NCI-H1105 treated with DMSO at 0.1 percent for 48 hours (cell line): ENCODE data around the gene SCN3A.

Experiments used
- DNase-seq: peaks from one replicate; lab custom pipeline; 2025; lab: John Stamatoyannopoulos, UW

The SCN3A gene

DNA sequence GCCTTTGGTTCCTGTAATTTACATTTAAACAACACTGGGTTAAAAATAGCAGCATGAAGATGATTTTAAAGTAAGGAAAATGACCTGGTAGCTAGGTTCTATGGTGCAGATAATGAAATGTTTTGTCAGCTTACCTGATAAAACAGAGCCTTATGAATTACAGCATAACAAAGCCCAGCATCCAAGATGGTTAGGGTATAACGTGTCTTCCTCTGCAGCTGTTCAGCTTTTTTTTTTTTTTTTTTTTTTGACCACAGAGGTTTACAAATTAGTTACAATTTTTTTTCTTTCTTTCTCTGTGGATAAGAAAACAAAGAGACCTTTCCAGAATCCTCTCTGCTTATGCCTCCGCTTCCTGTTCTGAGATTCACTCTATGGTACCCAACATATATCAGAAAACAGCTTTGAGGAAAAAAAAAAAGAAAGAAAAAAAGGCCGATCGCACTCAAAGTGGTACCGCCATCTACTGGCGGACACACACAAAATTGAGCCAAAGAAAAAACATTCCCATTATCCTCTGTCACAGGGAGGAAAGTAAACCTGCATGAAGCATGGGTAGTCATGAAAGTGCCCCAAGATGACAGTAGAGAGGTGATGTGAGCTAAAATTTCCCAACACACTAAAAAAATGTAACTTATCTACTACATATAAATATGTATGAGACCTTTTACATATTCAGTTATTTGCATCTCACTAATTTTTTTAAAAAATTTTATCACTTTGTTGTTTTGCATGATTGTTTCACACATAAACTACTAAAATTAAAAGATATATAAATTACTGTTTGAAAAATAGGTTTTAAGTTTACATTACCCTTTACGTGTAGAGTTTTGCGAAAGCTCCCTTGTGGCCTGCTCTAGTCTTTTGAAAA lies at the start of gene SCN3A:
TSS of gene SCN3A (minus strand) at position 362 of the 871 bp plus-strand sequence. CDS start 27,656 bp downstream, outside the sequence.
- DNase-seq = peak; percentile 85

DNA sequence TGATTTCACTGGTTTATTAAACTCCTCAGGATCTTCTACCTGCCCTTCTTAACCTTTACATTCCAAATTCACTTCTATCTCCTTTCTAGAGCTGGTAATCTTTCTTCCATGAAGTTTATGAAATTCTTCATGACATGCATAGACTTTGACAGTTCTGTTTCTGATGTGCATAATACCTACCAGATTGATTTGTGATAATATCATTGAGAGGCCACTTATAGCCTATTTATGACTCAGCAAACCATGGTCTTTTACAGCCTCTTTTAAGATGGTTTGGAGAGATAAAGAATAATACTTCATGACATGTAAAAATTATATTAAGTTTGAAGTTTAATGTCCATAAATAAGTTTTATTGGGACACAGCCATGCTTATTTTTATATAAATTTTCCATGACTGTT lies 49.3 kb upstream of the SCN3A start:
- DNase-seq = no peak

- peak; percentile 64 for DNase-seq
Measured at GRCh38 chr2:165251366-165251765, 47.5 kb upstream of the SCN3A start.

DNA sequence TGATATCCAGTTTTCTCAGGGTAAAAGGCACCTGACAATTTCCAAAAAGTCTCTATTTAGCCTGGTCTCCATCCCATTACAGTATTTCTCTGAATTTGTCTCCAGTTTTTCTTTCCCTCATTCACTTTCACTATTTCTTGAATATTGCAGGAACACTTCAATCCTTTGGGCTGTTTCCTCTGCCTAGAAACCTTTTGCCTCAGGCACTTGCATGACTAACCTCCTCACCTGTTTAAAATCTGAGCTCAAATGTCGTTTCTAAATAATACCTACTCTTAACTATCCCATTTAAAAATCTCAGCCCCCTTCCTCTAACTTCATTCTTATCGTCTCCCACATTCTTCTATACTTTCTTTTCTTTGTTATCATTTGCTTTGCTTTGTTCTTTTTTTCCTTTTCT lies 44.4 kb upstream of the SCN3A start:
- no peak for DNase-seq

- no peak for DNase-seq
Measured at GRCh38 chr2:165245081-165245793, 41.4 kb upstream of the SCN3A start.

DNA sequence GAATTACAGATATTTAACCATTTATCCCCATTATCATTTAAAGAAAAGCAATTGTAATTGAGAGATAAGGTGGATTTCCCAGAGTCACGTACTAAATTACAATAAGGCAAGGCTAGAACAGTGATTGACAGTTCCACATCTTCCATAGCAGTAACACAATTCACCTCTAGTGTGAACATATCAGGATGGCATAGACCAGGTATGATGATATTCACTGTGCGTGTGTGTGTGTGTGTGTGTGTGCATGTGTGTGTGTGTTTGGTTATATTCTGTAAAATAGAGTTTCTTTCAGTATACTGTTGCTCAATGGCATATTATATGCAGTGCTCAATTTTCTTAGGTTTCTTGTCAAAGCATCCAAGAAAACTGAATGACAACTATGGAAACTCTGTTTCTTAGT lies 37.1 kb upstream of the SCN3A start:
- no peak for DNase-seq

- peak; percentile 48 for DNase-seq
Measured at GRCh38 chr2:165239856-165240515, 36.1 kb upstream of the SCN3A start.

DNA sequence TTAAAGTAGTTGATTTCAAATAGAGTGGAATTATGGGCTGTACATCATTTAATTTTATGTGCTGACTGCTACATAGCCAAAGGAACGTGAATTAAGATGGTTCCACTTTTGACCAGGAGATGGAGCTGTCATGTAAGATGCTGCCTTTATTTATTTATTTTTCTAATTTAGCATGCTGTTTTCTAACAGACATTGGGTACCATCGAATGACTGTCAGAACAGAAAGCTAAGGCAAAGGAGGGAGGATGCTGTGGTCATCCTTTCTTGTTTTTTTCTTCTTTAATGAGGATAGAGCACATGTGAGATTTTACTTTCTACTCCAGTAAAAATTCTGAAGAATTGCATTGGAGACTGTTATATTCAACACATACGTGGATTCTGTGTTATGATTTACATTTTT lies 35.4 kb upstream of the SCN3A start, which contains the start of gene SCN2A:
TSS of gene SCN2A (plus strand) at position 185 of the 400 bp plus-strand sequence. CDS start 56,410 bp downstream, outside the sequence.
- DNase-seq = peak; percentile 86

- no peak for DNase-seq
Measured at GRCh38 chr2:165238295-165238694, 34.4 kb upstream of the SCN3A start.

DNA sequence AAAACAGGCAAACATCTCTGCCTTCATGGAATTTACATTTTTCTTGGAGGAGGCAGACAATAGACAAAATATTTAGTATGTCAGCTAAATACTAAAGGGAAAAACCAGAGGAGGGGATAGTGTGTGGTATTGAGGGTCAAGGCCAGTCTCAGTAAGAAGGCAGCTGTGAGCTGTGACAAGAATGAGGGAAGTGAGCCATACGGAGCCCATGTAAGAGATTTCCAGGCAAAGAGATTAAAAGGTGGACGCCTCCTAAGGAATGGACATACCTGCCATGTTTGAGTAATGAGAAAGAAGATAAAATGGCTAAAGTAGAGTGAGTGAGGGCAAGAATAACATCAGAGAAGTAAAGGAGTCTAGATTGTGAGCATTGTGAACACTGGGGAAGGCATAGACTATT lies 33.2 kb upstream of the SCN3A start:
- DNase-seq = no peak

GRCh38 chr2:165227571-165227970 lies 23.7 kb upstream of the SCN3A start:
- DNase-seq = no peak

GRCh38 chr2:165224941-165225340 lies 21.1 kb upstream of the SCN3A start:
- no peak for DNase-seq

DNA sequence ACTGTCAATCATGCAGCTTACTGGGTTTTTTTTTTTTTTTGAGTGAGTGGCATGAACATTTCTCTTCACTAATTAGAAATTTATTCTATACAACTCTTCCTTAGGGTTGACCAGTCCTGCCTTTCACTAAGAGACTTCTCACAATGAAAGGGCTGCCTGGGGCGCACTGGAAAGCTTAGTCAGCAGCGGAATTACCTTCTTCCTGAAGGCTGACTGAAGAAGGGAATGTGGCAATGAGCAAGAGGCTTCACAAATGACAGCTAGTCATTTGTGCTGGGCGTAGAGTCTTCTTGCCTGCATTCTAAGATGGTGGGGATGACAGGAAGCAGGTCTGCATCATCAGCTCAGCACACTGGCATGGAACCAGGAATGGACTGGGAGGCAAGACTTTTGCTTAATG lies 15.6 kb upstream of the SCN3A start:
- no peak for DNase-seq

GRCh38 chr2:165214093-165214492 lies 10.2 kb upstream of the SCN3A start:
- peak; percentile 20 for DNase-seq

DNA sequence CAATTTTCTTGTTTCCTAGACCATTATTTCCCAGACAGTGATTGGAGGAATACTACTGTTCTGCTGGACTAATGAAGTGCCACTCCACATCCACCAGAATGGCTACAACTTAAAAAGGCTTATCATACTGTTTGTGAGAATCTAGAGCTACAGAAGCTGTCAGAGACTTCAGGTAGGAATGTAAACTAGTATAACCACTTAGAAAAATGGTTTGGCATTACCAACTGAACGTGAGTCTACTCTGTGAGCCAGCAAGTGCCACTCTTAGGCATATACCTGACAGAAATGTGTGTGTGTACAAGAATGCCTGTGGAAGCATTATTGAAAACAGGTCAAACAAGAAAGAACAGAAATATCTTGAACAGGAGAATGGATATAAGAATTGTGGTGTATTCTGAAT lies 4.2 kb upstream of the SCN3A start:
- no peak for DNase-seq

DNA sequence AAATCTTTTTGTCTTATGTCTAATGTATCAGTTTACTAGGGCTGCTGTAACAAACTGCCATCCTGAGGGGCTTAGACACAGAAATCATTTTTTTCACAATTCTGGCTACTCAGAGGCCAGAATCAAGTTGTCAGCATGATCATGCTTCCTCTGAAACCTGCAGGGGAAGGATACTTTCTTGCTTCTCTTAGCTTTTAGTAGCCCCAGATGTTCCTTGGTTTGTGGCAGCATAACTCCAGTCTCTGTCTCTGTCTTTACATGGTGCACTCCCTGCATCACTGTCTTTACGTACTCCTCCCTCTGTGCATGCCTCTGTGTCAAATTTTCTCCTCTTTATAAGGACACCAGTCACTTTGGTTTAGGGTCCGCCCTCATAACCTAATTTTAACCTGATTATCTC lies 2.0 kb upstream of the SCN3A start:
- no peak for DNase-seq

- DNase-seq = peak; percentile 30
Measured at GRCh38 chr2:165202239-165202638, 1.6 kb downstream of the SCN3A start.

GRCh38 chr2:165198181-165198580 lies 5.7 kb downstream of the SCN3A start:
- DNase-seq = no peak

DNA sequence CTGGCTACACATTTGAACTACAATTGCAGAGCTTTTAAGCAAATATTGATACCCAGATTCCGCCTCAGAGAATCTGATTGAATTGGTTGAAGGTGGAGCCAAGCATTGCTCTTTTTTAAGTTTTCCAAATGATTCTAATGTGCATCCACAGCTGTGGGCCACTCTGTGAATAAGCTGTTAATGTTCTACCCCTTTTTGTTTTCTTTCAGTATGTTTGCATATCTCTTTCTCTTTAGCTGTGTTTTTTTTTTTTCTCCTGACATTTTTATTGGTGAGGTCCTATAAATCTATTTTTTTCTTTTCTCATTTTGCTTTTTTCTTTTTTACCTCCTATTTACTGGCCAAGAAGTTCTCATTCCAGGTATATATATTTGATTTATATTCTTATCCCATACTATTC lies 6.5 kb downstream of the SCN3A start:
- no peak for DNase-seq

DNA sequence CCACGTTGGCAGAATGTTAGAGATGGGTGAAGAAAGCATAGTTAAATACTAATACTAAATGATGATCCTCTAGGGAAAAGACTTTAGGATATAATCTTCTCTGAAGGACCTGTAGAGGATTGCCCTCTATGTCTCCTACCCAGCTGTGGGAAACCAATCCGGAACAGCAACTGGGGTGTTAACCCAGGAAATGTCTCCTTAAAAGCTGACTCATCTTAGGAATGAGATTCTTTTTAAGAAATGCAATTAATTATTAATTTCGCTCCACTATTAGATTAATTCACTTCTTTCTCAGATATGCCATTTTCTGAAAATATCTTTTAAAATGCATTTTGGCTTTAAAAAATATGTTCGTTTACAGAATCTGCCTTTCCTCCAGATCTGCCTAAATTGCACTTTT lies 7.4 kb downstream of the SCN3A start:
- DNase-seq = no peak

GRCh38 chr2:165193178-165193777 lies 10.6 kb downstream of the SCN3A start:
- DNase-seq = peak; percentile 66

DNA sequence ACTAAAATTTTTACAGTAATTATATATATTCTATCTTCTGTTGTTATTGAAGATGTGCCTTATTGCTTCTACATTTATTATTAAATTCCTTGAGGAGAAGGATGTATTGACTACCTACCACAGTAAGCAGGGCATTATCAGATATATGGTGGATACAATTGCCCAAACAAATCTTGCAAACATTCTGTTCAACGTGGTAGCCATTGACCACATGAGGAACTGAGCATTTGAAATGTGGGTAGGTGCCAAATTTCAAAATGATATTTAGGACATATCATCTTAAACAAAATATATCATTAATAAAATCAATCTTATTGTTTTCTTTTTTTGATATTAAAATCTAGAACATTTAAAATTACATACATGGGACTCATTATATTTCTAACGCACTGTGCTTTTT lies 11.1 kb downstream of the SCN3A start:
- DNase-seq = no peak
